Left lung (tissue), 10 donors: ENCODE data around the gene KRT15. TPM values are rescaled to one million over a fixed set of nuclear protein-coding genes. Genes with fewer than 3 reads are reported as not detected.

Experiments
- ATAC-seq: fragments of 200-7000 bp; cut with Tn5 transposase; one replicate; pipeline ENCODE4 v1.9.1; 2020; ENCODE audit warnings: moderate library complexity
- DNase-seq, 4 donors: peaks; one replicate each; pipeline ENCODE4 v3.0.0-alpha.2; 2013 to 2020
- H3K27ac ChIP-seq, 2 donors: fragments of 200-600 bp; sonication (generic) in 1 of 2; one replicate each; pipeline versions ENCODE4 v1.5.0 to v1.8.0; 2020 to 2021
- H3K27me3 ChIP-seq, 2 donors: fragments of 200-600 bp; sonication (generic) in 1 of 2; one replicate each; pipeline versions ENCODE4 v1.5.0 to v1.8.0; 2020 to 2021
- H3K36me3 ChIP-seq, 2 donors: fragments of 200-600 bp; sonication (generic) in 1 of 2; one replicate each; pipeline versions ENCODE4 v1.5.0 to v1.8.0; 2020 to 2021
- H3K4me1 ChIP-seq, 2 donors: fragments of 200-600 bp; one replicate each; pipeline ENCODE4 v1.8.0; 2021
- H3K4me3 ChIP-seq, 2 donors: fragments of 200-600 bp; sonication (generic) in 1 of 2; one replicate each; pipeline versions ENCODE4 v1.5.0 to v1.8.0; 2020 to 2021; ENCODE audit warnings: mild to moderate bottlenecking in 1 of 2
- H3K9me3 ChIP-seq, 2 donors: fragments of 200-600 bp; sonication (generic) in 1 of 2; one replicate each; pipeline versions ENCODE4 v1.5.0 to v1.8.0; 2020 to 2021
- intact Hi-C, 2 donors: fragments of 100-400 bp; cut with DNase I; formaldehyde crosslinking; loops; one replicate each; pipeline versions ENCODE4 v1.11.2 to v1.14.2; 2022
- polyA plus RNA-seq, 6 donors: library from polyadenylated mRNA; unstranded; fragments of 120-200 nt; gene quantifications; one replicate each; pipeline ENCODE4 v1.2.1, GENCODE V29; 2013; ENCODE audit not compliant: insufficient read length in 6 of 6
- total RNA-seq, 2 donors: library from RNA; stranded (reverse); fragmentation: NEBNext Ultra II Directional; extraction: Animal tissue kit (Norgen Biotek cat#: 25700); gene quantifications; one replicate each; pipeline ENCODE4 v1.2.1, GENCODE V29; 2021
- TF ChIP-seq, protein P1 (sequence below), 2 donors: fragments of 200-600 bp; sonication (generic) in 1 of 2; IDR thresholded peaks; one replicate each; pipeline versions ENCODE4 v1.5.0 to v1.8.0; 2021; ENCODE audit warnings: antibody characterized with exemption in 2 of 2
- donor health status: DM: no; HTN: yes; CAD: no.
- donor health status: DM: no; HTN: no; CAD: no.

KRT15 gene
- total and polyA plus RNA-seq, 8 donors: 1.3 to 27.8 (median 2.3) TPM

DNA sequence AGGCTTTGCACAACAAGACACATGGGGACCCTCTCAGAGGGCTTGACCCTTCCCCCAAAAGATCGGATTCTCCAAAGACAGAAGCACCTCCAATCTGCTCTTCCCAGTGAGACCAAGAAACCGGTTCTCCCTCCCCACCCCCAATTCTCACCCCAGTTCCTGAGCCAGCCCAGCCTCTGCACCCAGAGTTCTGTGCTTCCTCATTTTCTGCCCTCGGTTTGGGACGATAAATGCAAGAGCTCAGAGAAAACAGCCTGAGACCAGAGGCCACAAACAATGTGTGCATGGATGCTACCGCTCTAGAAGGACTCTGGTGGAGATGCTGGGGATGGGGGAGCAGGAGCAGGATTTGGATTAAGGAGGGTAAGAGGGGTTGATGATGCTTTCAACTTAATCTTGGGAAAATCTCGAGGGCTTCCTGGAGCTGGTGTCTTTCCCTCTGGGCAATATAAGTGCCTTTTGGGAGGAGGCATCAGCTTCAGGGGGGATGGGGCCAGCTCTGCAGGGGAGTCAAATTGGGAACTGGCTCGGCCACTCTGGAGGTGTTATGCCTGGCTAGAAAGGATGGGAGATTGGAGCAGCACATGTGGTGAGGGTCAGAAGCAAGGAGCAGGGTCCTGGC lies 6.0 kb downstream of the KRT15 start:
- TF ChIP-seq, protein P1, sequence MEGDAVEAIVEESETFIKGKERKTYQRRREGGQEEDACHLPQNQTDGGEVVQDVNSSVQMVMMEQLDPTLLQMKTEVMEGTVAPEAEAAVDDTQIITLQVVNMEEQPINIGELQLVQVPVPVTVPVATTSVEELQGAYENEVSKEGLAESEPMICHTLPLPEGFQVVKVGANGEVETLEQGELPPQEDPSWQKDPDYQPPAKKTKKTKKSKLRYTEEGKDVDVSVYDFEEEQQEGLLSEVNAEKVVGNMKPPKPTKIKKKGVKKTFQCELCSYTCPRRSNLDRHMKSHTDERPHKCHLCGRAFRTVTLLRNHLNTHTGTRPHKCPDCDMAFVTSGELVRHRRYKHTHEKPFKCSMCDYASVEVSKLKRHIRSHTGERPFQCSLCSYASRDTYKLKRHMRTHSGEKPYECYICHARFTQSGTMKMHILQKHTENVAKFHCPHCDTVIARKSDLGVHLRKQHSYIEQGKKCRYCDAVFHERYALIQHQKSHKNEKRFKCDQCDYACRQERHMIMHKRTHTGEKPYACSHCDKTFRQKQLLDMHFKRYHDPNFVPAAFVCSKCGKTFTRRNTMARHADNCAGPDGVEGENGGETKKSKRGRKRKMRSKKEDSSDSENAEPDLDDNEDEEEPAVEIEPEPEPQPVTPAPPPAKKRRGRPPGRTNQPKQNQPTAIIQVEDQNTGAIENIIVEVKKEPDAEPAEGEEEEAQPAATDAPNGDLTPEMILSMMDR (IDR thresholded peaks at IDR 0.05): no peak
- Histone ChIP-seq H3K27me3 (peaks cover 0 to 19% of the 10 kb centered on the region in 2 donors), H3K4me3 (no peak overlapping the region), H3K36me3 (no peaks in the 10 kb centered on the region), H3K9me3 (no peaks in the 10 kb centered on the region), H3K27ac (no peak overlapping the region), H3K4me1 (no peaks in the 10 kb centered on the region)
- no peak for ATAC-seq
- peak in 1 of 4 donors; percentile 39 for DNase-seq
- intact Hi-C loops: no loop called here

DNA sequence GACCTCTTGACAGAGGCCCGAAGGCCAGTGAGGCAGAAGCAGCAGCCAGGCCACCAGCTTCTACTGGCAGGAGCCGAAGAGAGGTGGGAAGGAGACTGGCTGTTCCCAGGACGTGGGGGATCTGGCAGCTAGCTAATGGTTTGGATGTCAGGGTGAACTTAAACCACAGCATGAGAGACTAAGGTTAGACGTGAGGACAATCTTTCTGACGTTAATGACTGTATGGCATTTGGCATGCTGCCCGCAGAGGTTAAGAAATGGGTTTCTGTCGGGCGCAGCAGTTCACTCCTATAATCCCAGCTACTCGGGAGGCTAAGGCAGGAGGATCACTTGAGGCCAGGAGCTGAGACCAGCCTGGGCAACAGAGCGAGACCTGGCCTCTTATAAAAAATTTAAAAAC lies 7.0 kb downstream of the KRT15 start:
- Histone ChIP-seq H3K27ac (no peak overlapping the region), H3K36me3 (no peaks in the 10 kb centered on the region), H3K27me3 (peaks cover 0 to 19% of the 10 kb centered on the region in 2 donors), H3K4me3 (no peak overlapping the region), H3K9me3 (no peaks in the 10 kb centered on the region), H3K4me1 (no peaks in the 10 kb centered on the region)
- ATAC-seq (no peak), DNase-seq (peak in 1 of 4 donors; percentile 37)
- TF ChIP-seq, protein P1 (IDR thresholded peaks at IDR 0.05): no peak
- intact Hi-C loops: no loop called here

DNA sequence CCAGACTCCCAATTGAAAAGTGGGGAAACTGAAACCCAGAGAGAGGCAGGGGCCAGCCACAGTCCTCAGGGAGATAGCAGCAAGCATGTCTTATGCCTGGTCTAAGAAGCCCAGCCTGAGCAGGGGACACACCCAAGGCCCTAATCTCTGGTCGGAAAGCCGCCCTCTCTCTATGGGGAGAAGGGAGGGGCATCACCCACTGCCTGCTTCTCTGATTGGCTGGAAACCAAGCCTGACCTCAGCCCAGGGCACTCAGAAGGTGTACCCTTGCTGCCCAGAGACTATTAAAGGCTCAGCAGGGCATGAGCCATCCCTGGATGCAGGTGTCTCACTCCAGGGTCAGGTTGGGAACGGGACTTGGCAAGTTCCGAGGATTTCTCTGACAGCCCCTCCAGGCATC lies 7.6 kb downstream of the KRT15 start:
- no peak overlapping the region for H3K27ac ChIP-seq
- TF ChIP-seq, protein P1 (IDR thresholded peaks at IDR 0.05): no peak
- peaks cover 0 to 19% of the 10 kb centered on the region in 2 donors for H3K27me3 ChIP-seq
- H3K4me1 ChIP-seq: no peaks in the 10 kb centered on the region
- no peaks in the 10 kb centered on the region for H3K36me3 ChIP-seq
- intact Hi-C loops: no loop called here
- no peak overlapping the region for H3K4me3 ChIP-seq
- ATAC-seq (peak; percentile 80), DNase-seq (peak in 1 of 4 donors; percentile 31)
- H3K9me3 ChIP-seq: no peaks in the 10 kb centered on the region

DNA sequence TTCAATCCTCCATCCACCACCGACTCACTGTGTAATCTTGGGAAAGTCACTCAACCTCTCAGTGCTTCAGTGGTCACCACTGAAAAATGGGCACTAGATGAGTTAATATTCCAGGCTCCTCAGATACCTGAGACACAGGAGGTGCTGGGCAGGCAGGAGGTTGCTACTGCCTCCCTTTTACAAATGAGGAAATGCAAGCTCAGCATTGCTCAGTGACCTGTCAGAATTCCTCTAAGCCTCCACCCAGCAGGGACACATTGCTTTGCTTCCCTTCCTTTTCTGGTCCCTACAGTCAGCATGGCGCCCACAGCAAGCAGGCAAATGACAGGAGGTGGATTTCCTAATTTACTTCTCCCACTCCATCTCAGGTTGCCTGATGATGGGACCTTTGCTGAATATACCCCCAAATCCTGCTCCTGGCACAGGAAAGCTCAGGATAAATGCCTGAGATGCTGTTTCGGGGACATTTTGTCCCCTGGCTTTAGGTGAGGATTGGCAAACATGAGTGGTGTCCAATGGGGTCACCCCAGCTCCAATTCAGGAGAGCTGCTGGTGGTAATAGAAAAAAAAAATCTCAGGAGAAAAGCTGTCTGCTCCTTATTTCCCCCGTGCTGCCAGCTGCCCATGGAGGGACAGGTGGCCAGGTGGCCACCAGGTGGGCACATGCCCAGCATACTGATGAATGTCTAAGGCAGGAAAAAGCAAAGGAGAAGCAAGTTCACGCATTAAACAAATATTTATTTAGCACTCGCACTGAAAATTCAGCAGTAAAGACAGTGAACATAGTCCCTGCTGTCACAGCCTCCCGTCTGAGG lies 8.2 kb downstream of the KRT15 start:
- intact Hi-C loops: no loop called here
- ATAC-seq (peak; percentile 3), DNase-seq (no peak)
- Histone ChIP-seq H3K36me3 (no peaks in the 10 kb centered on the region), H3K4me1 (no peaks in the 10 kb centered on the region), H3K4me3 (no peak overlapping the region), H3K27ac (no peak overlapping the region), H3K9me3 (no peaks in the 10 kb centered on the region), H3K27me3 (peaks cover 0 to 15% of the 10 kb centered on the region in 2 donors)
- TF ChIP-seq, protein P1 (IDR thresholded peaks at IDR 0.05): no peak

DNA sequence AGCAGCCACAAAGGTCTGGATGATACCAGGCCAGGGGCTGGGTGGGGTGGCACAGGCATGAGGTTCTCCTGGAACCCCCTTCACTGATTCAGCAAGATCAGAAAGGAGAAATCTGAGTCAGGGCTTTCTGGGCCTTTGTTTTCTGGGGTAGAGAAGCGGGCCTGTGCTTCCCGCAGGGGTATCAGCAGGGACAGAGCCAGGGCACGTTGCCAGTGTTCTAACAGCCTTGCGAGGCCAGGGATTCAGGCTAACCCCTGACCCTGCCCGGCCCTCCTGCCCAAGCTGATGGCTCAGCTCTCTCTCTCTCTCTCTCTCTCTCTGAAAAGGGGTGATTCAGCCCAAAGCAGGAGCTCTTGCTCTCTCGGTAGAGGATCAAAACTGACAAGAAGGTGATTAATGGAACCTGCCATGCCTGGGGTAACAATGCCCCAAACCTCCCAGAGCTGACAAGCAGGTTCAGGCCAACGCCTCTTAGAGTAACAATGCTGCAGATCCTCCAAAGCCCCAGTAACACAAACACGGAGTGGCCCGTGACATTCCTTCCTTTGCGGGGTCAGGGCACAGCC lies 11.3 kb downstream of the KRT15 start:
- no peak for ATAC-seq
- H3K4me1 ChIP-seq: no peaks in the 10 kb centered on the region
- intact Hi-C loops: no loop called here

More for the DNA sequence above, 11.3 kb downstream of the KRT15 start:
- Histone ChIP-seq H3K9me3 (no peaks in the 10 kb centered on the region), H3K4me3 (no peak overlapping the region), H3K36me3 (no peaks in the 10 kb centered on the region), H3K27ac (no peak overlapping the region), H3K27me3 (peaks cover 0 to 12% of the 10 kb centered on the region in 2 donors)
- TF ChIP-seq, protein P1 (IDR thresholded peaks at IDR 0.05): no peak
- peak in 1 of 4 donors; percentile 40 for DNase-seq
